Breast epithelium (tissue), 4 donors: ENCODE measurements around the gene KRT36. TPM values are rescaled to one million over a fixed set of nuclear protein-coding genes. Genes with fewer than 3 reads are reported as not detected.

Experiments
- DNase-seq, 2 donors: peaks; one replicate each; pipeline ENCODE4 v3.0.0-alpha.2; 2019; ENCODE audit warnings: low spot score in 2 of 2
- H3K27ac ChIP-seq, 2 donors: fragments of 200-600 bp; sonication (generic) in 1 of 2; one replicate each; pipeline ENCODE4 v1.5.1; 2016 to 2019; ENCODE audit warnings: mild to moderate bottlenecking in 1 of 2
- H3K27me3 ChIP-seq, 2 donors: fragments of 200-600 bp; sonication (generic) in 1 of 2; one replicate each; pipeline versions ENCODE4 v1.5.1 to v1.6.0; 2017 to 2019; ENCODE audit warnings: control low read depth in 1 of 2, mild to moderate bottlenecking in 1 of 2
- H3K36me3 ChIP-seq: fragments of 200-600 bp; one replicate; pipeline ENCODE4 v1.5.1; 2019
- H3K4me1 ChIP-seq, 2 donors: fragments of 200-600 bp; sonication (generic); one replicate each; pipeline ENCODE4 v1.5.1; 2016 to 2019; ENCODE audit warnings: control low read depth in 1 of 2
- H3K4me3 ChIP-seq, 3 donors: fragments of 200-600 bp; sonication (generic); 1 replicate in 2 of 3; 2 replicates in 1 of 3; pipeline ENCODE4 v1.5.1; 2016 to 2019; ENCODE audit warnings: mild to moderate bottlenecking in 3 of 3, moderate library complexity in 2 of 3
- H3K9me3 ChIP-seq, 2 donors: fragments of 200-600 bp; sonication (generic) in 1 of 2; one replicate each; pipeline ENCODE4 v1.5.1; 2016 to 2019; ENCODE audit warnings: control low read depth in 1 of 2
- POLR2A ChIP-seq: fragments of 450-650 bp; IDR thresholded peaks from one replicate; pipeline ENCODE4 v1.6.1; 2016; ENCODE audit warnings: antibody characterized with exemption, mild to moderate bottlenecking, moderate library complexity
- POLR2AphosphoS5 ChIP-seq, 3 donors: sonication (generic); formaldehyde crosslinking; IDR thresholded peaks; one replicate each; pipeline ENCODE4 v1.6.1; 2017; ENCODE audit warnings: antibody characterized with exemption in 3 of 3
- intact Hi-C: fragments of 100-400 bp; cut with DNase I; formaldehyde crosslinking; loops from one replicate; pipeline ENCODE4 v1.15.1; 2023; ENCODE audit warnings: low total_unique reads
- total RNA-seq, 3 donors: library from RNA; depleted of rRNA; stranded (reverse); fragments of >200 nt; gene quantifications; one replicate each; pipeline ENCODE4 v1.1.0, GENCODE V29; 2016
- TF ChIP-seq, protein P1 (sequence below), 3 donors: fragments of 450-650 bp; IDR thresholded peaks; one replicate each; pipeline ENCODE4 v1.5.1; 2016 to 2017; ENCODE audit warnings: antibody characterized with exemption in 3 of 3, mild to moderate bottlenecking in 3 of 3, moderate library complexity in 3 of 3

The KRT36 gene
- total RNA-seq, 3 donors from 2014 or later, result not detected

DNA sequence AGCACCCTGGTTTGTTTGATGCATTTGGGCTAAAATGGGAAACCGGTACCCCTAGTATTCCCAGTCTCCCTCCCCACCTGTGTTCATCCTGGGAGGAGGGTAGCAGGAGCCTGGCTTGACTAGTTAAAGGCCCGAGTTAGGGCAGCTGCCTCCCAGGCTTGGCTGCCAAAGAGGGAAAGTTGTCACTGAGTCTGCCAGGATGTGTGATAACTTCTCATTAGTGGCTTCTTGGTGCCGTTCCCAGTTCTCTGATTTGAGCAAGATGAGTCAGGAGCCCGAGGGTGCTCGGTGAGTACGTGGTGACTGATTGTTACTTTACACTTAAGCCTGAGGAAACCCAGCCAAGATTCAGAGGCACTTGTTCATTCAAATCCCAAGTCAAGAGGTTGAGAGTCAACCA lies 25.0 kb downstream of the KRT36 start:
- intact Hi-C loops, result no loop called here
- Histone ChIP-seq H3K4me1 (no peaks in the 10 kb centered on the region), H3K36me3 (no peaks in the 10 kb centered on the region), H3K9me3 (no peaks in the 10 kb centered on the region), H3K27me3 (no peaks in the 10 kb centered on the region), H3K4me3 (no peak overlapping the region), H3K27ac (peak overlapping the region; percentile 41 to 48)
- peak; percentile 69 to 88 for DNase-seq
- TF ChIP-seq POLR2AphosphoS5 (IDR thresholded peaks at IDR 0.05), result peak in 1 of 3 donors; percentile 6
- TF ChIP-seq POLR2A, result no peak

DNA sequence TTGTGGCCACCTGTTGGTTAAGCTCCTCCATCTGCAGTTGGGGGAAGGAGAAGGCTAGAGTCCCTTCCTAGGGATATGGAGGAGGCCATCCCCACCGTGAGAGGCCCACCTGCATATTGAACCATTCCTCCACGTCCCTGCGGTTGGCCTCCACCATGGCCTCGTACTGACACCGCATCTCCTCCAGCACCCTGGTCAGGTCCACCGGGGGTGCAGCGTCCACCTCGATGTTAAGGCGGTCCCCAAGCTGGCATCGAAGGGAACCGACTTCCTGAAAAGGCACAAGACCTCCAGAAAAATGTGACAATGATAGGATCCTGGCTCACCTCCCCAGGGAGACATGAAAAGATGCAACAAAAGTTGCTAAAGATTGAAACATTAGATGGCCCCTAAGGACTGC lies 25.5 kb downstream of the KRT36 start:
- H3K27ac ChIP-seq, result peak overlapping the region; percentile 41 to 48
- no peak overlapping the region for H3K4me3 ChIP-seq
- no peak for DNase-seq
- H3K4me1 ChIP-seq, result no peaks in the 10 kb centered on the region
- no peaks in the 10 kb centered on the region for H3K9me3 ChIP-seq
- no peaks in the 10 kb centered on the region for H3K27me3 ChIP-seq
- TF ChIP-seq, protein P1, sequence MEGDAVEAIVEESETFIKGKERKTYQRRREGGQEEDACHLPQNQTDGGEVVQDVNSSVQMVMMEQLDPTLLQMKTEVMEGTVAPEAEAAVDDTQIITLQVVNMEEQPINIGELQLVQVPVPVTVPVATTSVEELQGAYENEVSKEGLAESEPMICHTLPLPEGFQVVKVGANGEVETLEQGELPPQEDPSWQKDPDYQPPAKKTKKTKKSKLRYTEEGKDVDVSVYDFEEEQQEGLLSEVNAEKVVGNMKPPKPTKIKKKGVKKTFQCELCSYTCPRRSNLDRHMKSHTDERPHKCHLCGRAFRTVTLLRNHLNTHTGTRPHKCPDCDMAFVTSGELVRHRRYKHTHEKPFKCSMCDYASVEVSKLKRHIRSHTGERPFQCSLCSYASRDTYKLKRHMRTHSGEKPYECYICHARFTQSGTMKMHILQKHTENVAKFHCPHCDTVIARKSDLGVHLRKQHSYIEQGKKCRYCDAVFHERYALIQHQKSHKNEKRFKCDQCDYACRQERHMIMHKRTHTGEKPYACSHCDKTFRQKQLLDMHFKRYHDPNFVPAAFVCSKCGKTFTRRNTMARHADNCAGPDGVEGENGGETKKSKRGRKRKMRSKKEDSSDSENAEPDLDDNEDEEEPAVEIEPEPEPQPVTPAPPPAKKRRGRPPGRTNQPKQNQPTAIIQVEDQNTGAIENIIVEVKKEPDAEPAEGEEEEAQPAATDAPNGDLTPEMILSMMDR (IDR thresholded peaks at IDR 0.05), result no peak
- TF ChIP-seq POLR2AphosphoS5 (IDR thresholded peaks at IDR 0.05), result no peak
- TF ChIP-seq POLR2A, result no peak
- intact Hi-C loops, result no loop called here
- no peaks in the 10 kb centered on the region for H3K36me3 ChIP-seq

DNA sequence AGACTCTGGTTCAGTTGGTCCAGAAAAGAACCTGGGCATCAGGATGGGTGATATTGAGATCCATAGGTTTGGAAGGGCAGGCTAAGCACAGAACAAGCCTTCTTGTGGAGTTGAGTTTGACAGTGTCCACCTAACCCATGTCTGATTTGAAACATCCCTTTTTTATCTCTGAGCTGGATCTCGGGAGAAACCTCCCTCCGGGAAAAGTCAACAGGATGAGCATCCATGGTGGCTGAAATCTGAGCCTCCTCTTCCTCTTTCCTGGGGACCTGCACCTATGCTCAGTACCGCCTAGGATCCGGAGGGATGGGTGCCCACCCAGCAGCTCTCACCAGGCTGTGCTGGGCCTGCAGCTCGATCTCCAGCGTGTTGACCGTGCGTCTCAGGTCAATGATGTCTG lies 26.0 kb downstream of the KRT36 start:
- TF ChIP-seq, protein P1 (IDR thresholded peaks at IDR 0.05), result no peak
- TF ChIP-seq POLR2A (no peak), POLR2AphosphoS5 (IDR thresholded peaks at IDR 0.05) (no peak)
- H3K9me3 ChIP-seq, result no peaks in the 10 kb centered on the region
- no peaks in the 10 kb centered on the region for H3K36me3 ChIP-seq
- no peak for DNase-seq
- no peak overlapping the region for H3K4me3 ChIP-seq
- intact Hi-C loops, result no loop called here
- no peak overlapping the region for H3K27ac ChIP-seq
- H3K4me1 ChIP-seq, result no peaks in the 10 kb centered on the region
- no peaks in the 10 kb centered on the region for H3K27me3 ChIP-seq

DNA sequence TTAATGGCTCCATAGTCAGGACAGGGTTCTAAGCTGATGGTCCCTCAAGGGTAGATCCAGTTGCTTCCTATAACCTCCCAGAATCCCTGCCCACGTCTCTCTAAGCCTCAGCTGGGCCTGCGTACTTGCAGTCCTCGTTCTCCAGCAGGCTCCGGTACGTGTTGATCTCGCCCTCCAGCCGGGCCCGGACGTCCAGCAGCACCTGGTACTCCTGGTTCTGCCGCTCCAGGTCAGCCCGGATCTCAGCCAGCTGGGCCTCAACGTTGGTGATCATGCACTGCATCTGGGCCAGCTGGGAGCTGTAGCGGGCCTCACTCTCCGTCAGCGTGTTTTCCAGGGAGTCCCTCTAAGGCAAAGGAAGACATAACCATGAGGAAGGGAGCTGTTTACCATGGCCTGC lies 27.0 kb downstream of the KRT36 start:
- DNase-seq, result no peak
- H3K4me1 ChIP-seq, result no peaks in the 10 kb centered on the region
- H3K27ac ChIP-seq, result no peak overlapping the region
- TF ChIP-seq POLR2AphosphoS5 (IDR thresholded peaks at IDR 0.05) (no peak), POLR2A (no peak)
- TF ChIP-seq, protein P1 (IDR thresholded peaks at IDR 0.05), result no peak
- no peak overlapping the region for H3K4me3 ChIP-seq
- no peaks in the 10 kb centered on the region for H3K27me3 ChIP-seq
- H3K9me3 ChIP-seq, result no peaks in the 10 kb centered on the region
- H3K36me3 ChIP-seq, result no peaks in the 10 kb centered on the region
- intact Hi-C loops, result no loop called here

DNA sequence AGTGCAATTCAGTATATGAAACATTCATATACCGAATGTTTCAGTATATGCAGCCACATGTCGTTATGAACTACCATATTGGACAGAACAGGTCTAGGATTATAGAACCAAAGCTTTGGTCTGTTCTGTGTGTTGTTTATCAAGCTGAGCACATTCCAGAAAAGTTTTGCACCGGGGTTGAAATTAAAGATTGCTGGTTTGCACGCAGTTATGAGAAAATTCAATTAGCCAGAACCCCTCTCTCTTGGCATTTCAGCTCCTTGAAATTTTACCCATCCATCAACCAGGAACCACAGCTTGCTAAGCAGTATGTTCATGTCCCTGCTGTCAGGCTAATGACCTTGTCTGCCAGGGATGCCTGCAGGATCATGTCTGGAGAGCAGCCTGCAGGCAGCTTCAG lies 32.0 kb downstream of the KRT36 start:
- no peak overlapping the region for H3K4me3 ChIP-seq
- H3K27ac ChIP-seq, result no peak overlapping the region
- H3K27me3 ChIP-seq, result no peaks in the 10 kb centered on the region
- no peaks in the 10 kb centered on the region for H3K36me3 ChIP-seq
- no peaks in the 10 kb centered on the region for H3K9me3 ChIP-seq
- intact Hi-C loops, result no loop called here
- DNase-seq, result no peak
- no peak for TF ChIP-seq POLR2A
- no peak for TF ChIP-seq POLR2AphosphoS5 (IDR thresholded peaks at IDR 0.05)
- TF ChIP-seq, protein P1 (IDR thresholded peaks at IDR 0.05), result no peak
- no peaks in the 10 kb centered on the region for H3K4me1 ChIP-seq

DNA sequence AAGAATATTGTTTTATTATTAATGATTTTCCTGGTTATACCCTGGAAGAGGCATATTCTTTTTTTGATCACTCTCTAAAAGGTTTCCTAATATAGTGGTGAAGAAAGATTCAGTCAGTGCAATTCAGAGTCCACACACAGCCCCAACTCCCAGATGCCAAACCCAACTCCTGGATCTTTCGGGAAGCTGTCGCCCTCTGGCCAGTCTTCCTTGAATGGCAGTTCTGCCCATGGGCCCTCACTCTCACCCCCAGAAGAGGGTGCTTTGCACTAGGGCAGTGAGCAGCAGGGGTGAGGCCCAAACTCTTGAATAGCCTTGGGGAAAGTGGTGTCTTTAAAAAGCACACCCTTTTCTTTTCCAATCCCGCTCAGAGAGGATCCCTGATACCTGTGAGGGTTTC lies 33.5 kb downstream of the KRT36 start:
- no peak overlapping the region for H3K4me3 ChIP-seq
- no peaks in the 10 kb centered on the region for H3K9me3 ChIP-seq
- no peaks in the 10 kb centered on the region for H3K27me3 ChIP-seq
- peak overlapping the region in 1 of 2 donors; percentile 1 for H3K27ac ChIP-seq
- peak in 1 of 2 donors; percentile 36 for DNase-seq
- intact Hi-C loops, result no loop called here
- TF ChIP-seq POLR2AphosphoS5 (IDR thresholded peaks at IDR 0.05), result no peak
- TF ChIP-seq, protein P1 (IDR thresholded peaks at IDR 0.05), result peak in 1 of 3 donors; percentile 50
- no peaks in the 10 kb centered on the region for H3K4me1 ChIP-seq
- H3K36me3 ChIP-seq, result no peaks in the 10 kb centered on the region
